Nephron (organoid): ENCODE data around the gene POPDC2.

ENCODE experiments used
- H3K27ac Mint-ChIP-seq, 3 experiments: 2 replicates each; pipeline ENCODE4 v1.8.0; 2020; ENCODE audit warnings: mixed read lengths in 3 of 3, mild to moderate bottlenecking in 2 of 3, moderate library complexity in 1 of 3
- H3K27me3 Mint-ChIP-seq: 2 replicates; pipeline ENCODE4 v1.8.0; 2021; ENCODE audit warnings: low read depth, mild to moderate bottlenecking, moderate library complexity, mixed read lengths
- H3K36me3 Mint-ChIP-seq: 2 replicates; pipeline ENCODE4 v1.8.0; 2020; ENCODE audit warnings: low read depth, mixed read lengths
- H3K4me1 Mint-ChIP-seq: 2 replicates; pipeline ENCODE4 v1.8.0; 2020; ENCODE audit warnings: mixed read lengths
- H3K4me3 Mint-ChIP-seq, 3 experiments: 2 replicates each; pipeline ENCODE4 v1.8.0; 2020; ENCODE audit warnings: mild to moderate bottlenecking in 3 of 3, mixed read lengths in 3 of 3, moderate library complexity in 2 of 3
- H3K9me3 Mint-ChIP-seq: 2 replicates; pipeline ENCODE4 v1.8.0; 2020; ENCODE audit warnings: mixed read lengths
- TF ChIP-seq, protein P1 (sequence below), 3 experiments: fragments of 200-600 bp; sonication (generic); IDR thresholded peaks; one replicate each; pipeline ENCODE4 v1.5.0; 2021; ENCODE audit warnings: antibody characterized with exemption in 3 of 3; ENCODE audit not compliant: unreplicated experiment in 3 of 3

Gene POPDC2

GRCh38 chr3:119664370-119664769, 4.0 kb upstream of the POPDC2 start:
- Mint-ChIP-seq H3K4me3 (no peak overlapping the region), H3K4me1 (peaks cover 51% of the 10 kb centered on the region), H3K27me3 (peaks cover 3% of the 10 kb centered on the region), H3K36me3 (peaks cover 11% of the 10 kb centered on the region), H3K27ac (peak overlapping the region in 2 of 3 experiments; percentile 31 to 94), H3K9me3 (no peaks in the 10 kb centered on the region)
- TF ChIP-seq, protein P1, sequence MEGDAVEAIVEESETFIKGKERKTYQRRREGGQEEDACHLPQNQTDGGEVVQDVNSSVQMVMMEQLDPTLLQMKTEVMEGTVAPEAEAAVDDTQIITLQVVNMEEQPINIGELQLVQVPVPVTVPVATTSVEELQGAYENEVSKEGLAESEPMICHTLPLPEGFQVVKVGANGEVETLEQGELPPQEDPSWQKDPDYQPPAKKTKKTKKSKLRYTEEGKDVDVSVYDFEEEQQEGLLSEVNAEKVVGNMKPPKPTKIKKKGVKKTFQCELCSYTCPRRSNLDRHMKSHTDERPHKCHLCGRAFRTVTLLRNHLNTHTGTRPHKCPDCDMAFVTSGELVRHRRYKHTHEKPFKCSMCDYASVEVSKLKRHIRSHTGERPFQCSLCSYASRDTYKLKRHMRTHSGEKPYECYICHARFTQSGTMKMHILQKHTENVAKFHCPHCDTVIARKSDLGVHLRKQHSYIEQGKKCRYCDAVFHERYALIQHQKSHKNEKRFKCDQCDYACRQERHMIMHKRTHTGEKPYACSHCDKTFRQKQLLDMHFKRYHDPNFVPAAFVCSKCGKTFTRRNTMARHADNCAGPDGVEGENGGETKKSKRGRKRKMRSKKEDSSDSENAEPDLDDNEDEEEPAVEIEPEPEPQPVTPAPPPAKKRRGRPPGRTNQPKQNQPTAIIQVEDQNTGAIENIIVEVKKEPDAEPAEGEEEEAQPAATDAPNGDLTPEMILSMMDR (IDR thresholded peaks at IDR 0.05; ENCODE audit: unreplicated experiment in 3 of 3) = no peak

- no peak overlapping the region for H3K4me3 Mint-ChIP-seq
- no peaks in the 10 kb centered on the region for H3K9me3 Mint-ChIP-seq
- peaks cover 51% of the 10 kb centered on the region for H3K4me1 Mint-ChIP-seq
- H3K27me3 Mint-ChIP-seq = peaks cover 3% of the 10 kb centered on the region
- H3K27ac Mint-ChIP-seq = peak overlapping the region in 2 of 3 experiments; percentile 71 to 94
- TF ChIP-seq, protein P1 (IDR thresholded peaks at IDR 0.05; ENCODE audit: unreplicated experiment in 3 of 3) = no peak
- H3K36me3 Mint-ChIP-seq = peaks cover 6% of the 10 kb centered on the region
Observed at GRCh38 chr3:119663885-119664284, 3.5 kb upstream of the POPDC2 start.

GRCh38 chr3:119662604-119663373, 2.4 kb upstream of the POPDC2 start:
- Mint-ChIP-seq H3K4me3 (peak overlapping the region in 1 of 3 experiments; percentile 3), H3K36me3 (peaks cover 5% of the 10 kb centered on the region), H3K27me3 (peaks cover 3% of the 10 kb centered on the region), H3K9me3 (no peaks in the 10 kb centered on the region), H3K4me1 (peaks cover 51% of the 10 kb centered on the region), H3K27ac (peak overlapping the region; percentile 52 to 94 (median 87))
- TF ChIP-seq, protein P1 (IDR thresholded peaks at IDR 0.05; ENCODE audit: unreplicated experiment in 3 of 3) = no peak

- TF ChIP-seq, protein P1 (IDR thresholded peaks at IDR 0.05; ENCODE audit: unreplicated experiment in 3 of 3) = no peak
- Mint-ChIP-seq H3K27me3 (peaks cover 3% of the 10 kb centered on the region), H3K27ac (peak overlapping the region in 1 of 3 experiments; percentile 93), H3K4me1 (peaks cover 46% of the 10 kb centered on the region), H3K4me3 (no peak overlapping the region), H3K36me3 (no peaks in the 10 kb centered on the region), H3K9me3 (no peaks in the 10 kb centered on the region)
Observed at GRCh38 chr3:119659606-119660291, 640 bp downstream of the POPDC2 start.

DNA sequence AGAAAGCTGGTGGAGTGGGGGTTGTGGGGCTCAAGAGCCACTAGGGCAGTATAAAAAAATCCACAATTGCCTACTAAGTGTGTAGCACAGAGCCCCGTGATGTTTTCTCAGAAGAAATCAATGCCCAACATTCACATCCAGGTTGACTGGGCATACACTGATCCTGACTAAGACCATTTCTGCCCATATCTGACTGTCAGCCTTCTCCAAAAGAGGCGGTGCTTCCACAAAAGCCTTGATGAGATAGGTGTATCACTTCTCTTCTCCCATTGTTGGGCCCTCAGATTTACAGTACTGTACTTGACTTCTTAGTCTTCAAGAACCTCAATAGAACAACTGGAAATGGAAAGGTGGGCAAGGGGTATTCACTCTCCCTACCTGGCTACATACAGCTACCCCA, 1.4 kb downstream of the POPDC2 start:
- Mint-ChIP-seq H3K4me1 (peaks cover 39% of the 10 kb centered on the region), H3K27ac (no peak overlapping the region), H3K9me3 (no peaks in the 10 kb centered on the region), H3K36me3 (no peaks in the 10 kb centered on the region), H3K4me3 (no peak overlapping the region), H3K27me3 (peaks cover 3% of the 10 kb centered on the region)
- TF ChIP-seq, protein P1 (IDR thresholded peaks at IDR 0.05; ENCODE audit: unreplicated experiment in 3 of 3) = no peak
